ENCODE data around the gene CEACAM19. TPM values are rescaled to one million over a fixed set of nuclear protein-coding genes. Genes with fewer than 3 reads are reported as not detected.

The CEACAM19 gene
- total and polyA plus RNA-seq, 2 of the 13 experiments (the other 11 are each of a cell fraction or from before 2014, with no cell fraction given): 1.3 to 4.0 TPM

- TF ChIP-seq ATF7 (IDR thresholded peaks at IDR 0.05) (no peak), ATF7 (CRISPR knock-in tag; IDR thresholded peaks at IDR 0.05) (0 out of 2 replicates have a peak, but pooled peaks have one; percentile 37), MZF1 (CRISPR knock-in tag; IDR thresholded peaks at IDR 0.05; ENCODE audit: borderline replicate concordance) (no peak), THAP11 (CRISPR knock-in tag; IDR thresholded peaks at IDR 0.05) (peak; percentile 11; the same call in 1 of the 2 replicates), ZNF703 (CRISPR knock-in tag; IDR thresholded peaks at IDR 0.05; ENCODE audit: borderline replicate concordance) (no peak), ZNF530 (CRISPR knock-in tag; IDR thresholded peaks at IDR 0.05; ENCODE audit: low read depth) (no peak), LBX2 (CRISPR knock-in tag; IDR thresholded peaks at IDR 0.05; ENCODE audit: borderline replicate concordance) (no peak), NR3C1 (CRISPR knock-in tag; IDR thresholded peaks at IDR 0.05) (no peak), SNAPC2 (CRISPR knock-in tag; IDR thresholded peaks at IDR 0.05) (peak; percentile 60; the same call in 1 of the 2 replicates), MED1 (CRISPR knock-in tag; IDR thresholded peaks at IDR 0.05) (no peak; the same call in none of the 2 replicates), ZNF331 (CRISPR knock-in tag; IDR thresholded peaks at IDR 0.05) (0 out of 2 replicates have a peak, but pooled peaks have one; percentile 14), YY1 (IDR thresholded peaks at IDR 0.05; ENCODE audit: insufficient read depth, insufficient replicate concordance, low read depth, low read length) (peak; percentile 80), HMG20A (CRISPR knock-in tag; IDR thresholded peaks at IDR 0.05; ENCODE audit: borderline replicate concordance) (no peak), KIAA2018 (CRISPR knock-in tag; IDR thresholded peaks at IDR 0.05; ENCODE audit: borderline replicate concordance) (no peak), HNRNPUL1 (IDR thresholded peaks at IDR 0.05; ENCODE audit: low read depth, low read length) (no peak)
- TF ChIP-seq, protein P1, sequence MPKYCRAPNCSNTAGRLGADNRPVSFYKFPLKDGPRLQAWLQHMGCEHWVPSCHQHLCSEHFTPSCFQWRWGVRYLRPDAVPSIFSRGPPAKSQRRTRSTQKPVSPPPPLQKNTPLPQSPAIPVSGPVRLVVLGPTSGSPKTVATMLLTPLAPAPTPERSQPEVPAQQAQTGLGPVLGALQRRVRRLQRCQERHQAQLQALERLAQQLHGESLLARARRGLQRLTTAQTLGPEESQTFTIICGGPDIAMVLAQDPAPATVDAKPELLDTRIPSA (CRISPR knock-in tag; IDR thresholded peaks at IDR 0.05; ENCODE audit: borderline replicate concordance): no peak
These were observed 27.5 kb upstream of the CEACAM19 start, which contains the start of gene PVR (continued) for GRCh38 chr19:44643605-44644401.
